Spleen (tissue), 11 donors: ENCODE data around the gene COL16A1. TPM values are rescaled to one million over a fixed set of nuclear protein-coding genes. Genes with fewer than 3 reads are reported as not detected.

Experiments
- DNase-seq: peaks from one replicate; pipeline ENCODE4 v3.0.0-alpha.2; 2020
- H3K27ac ChIP-seq, 8 donors: fragments of 200-600 bp; sonication (generic) in 7 of 8; 1 replicate in 4 of 8; 2 replicates in 4 of 8; pipeline versions ENCODE4 v1.5.0 to v1.8.0; 2016 to 2021; ENCODE audit warnings: inconsistent platforms in 4 of 8, mild to moderate bottlenecking in 4 of 8, moderate library complexity in 1 of 8
- H3K27me3 ChIP-seq, 7 donors: fragments of 200-600 bp; sonication (generic) in 6 of 7; replicated peaks in 1 of 7; 1 replicate in 4 of 7; 2 replicates in 3 of 7; pipeline versions ENCODE4 v1.5.0 to v1.8.0; 2016 to 2021; ENCODE audit warnings: inconsistent platforms in 3 of 7, mild to moderate bottlenecking in 1 of 7
- H3K36me3 ChIP-seq, 6 donors: fragments of 200-600 bp; sonication (generic) in 5 of 6; 1 replicate in 4 of 6; 2 replicates in 2 of 6; pipeline versions ENCODE4 v1.5.0 to v1.8.0; 2016 to 2021; ENCODE audit warnings: inconsistent platforms in 2 of 6
- H3K4me1 ChIP-seq, 6 donors: fragments of 200-600 bp; sonication (generic) in 5 of 6; 1 replicate in 3 of 6; 2 replicates in 3 of 6; pipeline versions ENCODE4 v1.5.0 to v1.8.0; 2016 to 2021; ENCODE audit warnings: inconsistent platforms in 3 of 6
- H3K4me3 ChIP-seq, 8 donors: fragments of 200-600 bp; sonication (generic) in 7 of 8; 1 replicate in 4 of 8; 2 replicates in 4 of 8; pipeline versions ENCODE4 v1.5.0 to v1.8.0; 2016 to 2021; ENCODE audit warnings: inconsistent platforms in 4 of 8, mild to moderate bottlenecking in 4 of 8, moderate library complexity in 2 of 8
- H3K9me3 ChIP-seq, 8 donors: fragments of 200-600 bp; sonication (generic) in 7 of 8; 1 replicate in 4 of 8; 2 replicates in 4 of 8; pipeline versions ENCODE4 v1.5.0 to v1.8.0; 2016 to 2021; ENCODE audit warnings: inconsistent platforms in 4 of 8
- CTCF ChIP-seq, 11 experiments: fragments of 200-600 bp in 7 of 11; fragments of 450-650 bp in 4 of 11; sonication (generic) in 4 of 11; IDR thresholded peaks in 8 of 11; conservative IDR thresholded peaks in 3 of 11; 1 replicate in 7 of 11; 2 replicates in 4 of 11; pipeline versions ENCODE4 v1.4.0 to v1.8.0; 2016 to 2021; ENCODE audit warnings: antibody characterized with exemption in 11 of 11, inconsistent platforms in 4 of 11, mild to moderate bottlenecking in 1 of 11
- POLR2A ChIP-seq, 3 donors: fragments of 450-650 bp; IDR thresholded peaks; one replicate each; pipeline ENCODE4 v1.5.1; 2017; ENCODE audit warnings: antibody characterized with exemption in 3 of 3, mild to moderate bottlenecking in 1 of 3
- POLR2AphosphoS5 ChIP-seq, 3 donors: sonication (generic); formaldehyde crosslinking; IDR thresholded peaks; one replicate each; pipeline ENCODE4 v1.5.1; 2017; ENCODE audit warnings: antibody characterized with exemption in 3 of 3
- WGBS, 5 donors: extraction: QIAGEN DNeasy Blood & Tissue Kit in 3 of 5; methylation state at CpG; one replicate each; pipeline versions ENCODE4 v1.1.5 to v1.1.7; 2013 to 2018; 5-methylcytosine and 5-hydroxymethylcytosine counted together
- intact Hi-C: fragments of 100-400 bp; cut with DNase I; formaldehyde crosslinking; loops from one replicate; pipeline ENCODE4 v1.15.0; 2023; ENCODE audit warnings: low total_unique reads
- polyA plus RNA-seq, 3 donors: library from polyadenylated mRNA; stranded (reverse); fragments of 200-250 nt; gene quantifications; one replicate each; pipeline ENCODE4 v1.2.1, GENCODE V29; 2013
- total RNA-seq, 7 donors: library from RNA; depleted of rRNA in 3 of 7; stranded (reverse); fragments of >200 nt in 3 of 7; fragmentation: NEBNext Ultra II Directional in 4 of 7; extraction: Animal tissue kit (Norgen Biotek cat#: 25700) in 4 of 7; gene quantifications; one replicate each; pipeline versions ENCODE4 v1.1.0 to v1.2.1, GENCODE V29; 2016 to 2021
- donor health status: healthy with polysubstance abuse.
- donor health status: DM: no; HTN: no; CAD: no; lungs with moderate emphysema.
- donor health status: DM: no; HTN: no; CAD: no.
- donor health status: Bipolar disorder and iron deficiency.
- donor health status: healthy.
- donor health status: DM: no; HTN: no; CAD: no.
- donor health status: DM: yes; HTN: yes; CAD: no.

The COL16A1 gene
- total and polyA plus RNA-seq, 10 donors = 4.7 to 25.6 (median 12.5) TPM

GRCh38 chr1:31673433-31673832, 30.4 kb downstream of the COL16A1 start:
- no peak for TF ChIP-seq POLR2A (IDR thresholded peaks at IDR 0.05)
- Histone ChIP-seq H3K36me3 (no peaks in the 10 kb centered on the region), H3K4me3 (no peak overlapping the region), H3K4me1 (peaks cover 10 to 29% (median 24%) of the 10 kb centered on the region in 6 donors), H3K9me3 (no peaks in the 10 kb centered on the region), H3K27me3 (peaks cover 0 to 31% (median 5%) of the 10 kb centered on the region in 7 donors), H3K27ac (no peak overlapping the region)
- intact Hi-C loops = no loop called here
- DNase-seq = no peak
- WGBS, 5 donors = 89 to 95% (median 92%) methylated on average over 9 of the region's 9 CpGs

- 79 to 89% (median 85%) methylated on average over 11 to 13 of the region's 13 CpGs for WGBS, 5 donors
- no peaks in the 10 kb centered on the region for H3K36me3 ChIP-seq
- peaks cover 10 to 29% (median 24%) of the 10 kb centered on the region in 6 donors for H3K4me1 ChIP-seq
- H3K27ac ChIP-seq = no peak overlapping the region
- H3K4me3 ChIP-seq = no peak overlapping the region
- TF ChIP-seq POLR2A (IDR thresholded peaks at IDR 0.05) = no peak
- no peak for TF ChIP-seq POLR2AphosphoS5 (IDR thresholded peaks at IDR 0.05)
- TF ChIP-seq CTCF (IDR thresholded peaks at IDR 0.05 in 8 of 11, conservative IDR thresholded peaks at IDR 0.05 in 3 of 11) = no peak
- H3K27me3 ChIP-seq = peaks cover 0 to 34% (median 5%) of the 10 kb centered on the region in 7 donors
- intact Hi-C loops = no loop called here
- DNase-seq = no peak
- H3K9me3 ChIP-seq = no peaks in the 10 kb centered on the region
Observed at GRCh38 chr1:31672986-31673385, 30.8 kb downstream of the COL16A1 start.

GRCh38 chr1:31671561-31672201, 32.1 kb downstream of the COL16A1 start:
- intact Hi-C loops = no loop called here
- 50 to 75% (median 69%) methylated on average over 8 of the region's 8 CpGs for WGBS, 5 donors
- Histone ChIP-seq H3K36me3 (no peaks in the 10 kb centered on the region), H3K27me3 (peaks cover 0 to 34% (median 5%) of the 10 kb centered on the region in 7 donors), H3K4me3 (no peak overlapping the region), H3K9me3 (no peaks in the 10 kb centered on the region), H3K4me1 (peaks cover 10 to 38% (median 24%) of the 10 kb centered on the region in 6 donors), H3K27ac (peak overlapping the region in 7 of 8 donors; percentile 14 to 67 (median 57))
- DNase-seq = no peak
- TF ChIP-seq CTCF (IDR thresholded peaks at IDR 0.05 in 8 of 11, conservative IDR thresholded peaks at IDR 0.05 in 3 of 11) (no peak), POLR2A (IDR thresholded peaks at IDR 0.05) (no peak), POLR2AphosphoS5 (IDR thresholded peaks at IDR 0.05) (no peak)

GRCh38 chr1:31671147-31671546, 32.7 kb downstream of the COL16A1 start:
- TF ChIP-seq POLR2AphosphoS5 (IDR thresholded peaks at IDR 0.05) = peak in 2 of 3 donors; percentile 47 to 50
- TF ChIP-seq POLR2A (IDR thresholded peaks at IDR 0.05) = no peak
- no peak for DNase-seq
- H3K9me3 ChIP-seq = no peaks in the 10 kb centered on the region
- no peak overlapping the region for H3K4me3 ChIP-seq
- H3K27me3 ChIP-seq = peaks cover 0 to 34% (median 5%) of the 10 kb centered on the region in 7 donors
- H3K36me3 ChIP-seq = no peaks in the 10 kb centered on the region
- H3K27ac ChIP-seq = peak overlapping the region in 7 of 8 donors; percentile 14 to 67 (median 57)
- intact Hi-C loops = no loop called here
- WGBS, 5 donors = 39 to 87% (median 68%) methylated on average over 7 to 11 of the region's 11 CpGs
- peaks cover 10 to 38% (median 24%) of the 10 kb centered on the region in 6 donors for H3K4me1 ChIP-seq

- TF ChIP-seq POLR2AphosphoS5 (IDR thresholded peaks at IDR 0.05) = no peak
- TF ChIP-seq POLR2A (IDR thresholded peaks at IDR 0.05) = no peak
- no peak for TF ChIP-seq CTCF (IDR thresholded peaks at IDR 0.05 in 8 of 11, conservative IDR thresholded peaks at IDR 0.05 in 3 of 11)
- Histone ChIP-seq H3K9me3 (no peaks in the 10 kb centered on the region), H3K4me3 (peak overlapping the region in 2 of 8 donors; percentile 11 to 28), H3K27ac (peak overlapping the region in 6 of 8 donors; percentile 32 to 67 (median 61)), H3K27me3 (peaks cover 0 to 34% (median 5%) of the 10 kb centered on the region in 7 donors), H3K4me1 (peaks cover 10 to 38% (median 24%) of the 10 kb centered on the region in 6 donors), H3K36me3 (no peaks in the 10 kb centered on the region)
- WGBS, 5 donors = 42 to 71% (median 57%) methylated on average over 6 of the region's 6 CpGs
- intact Hi-C loops = no loop called here
- DNase-seq = no peak
Observed at GRCh38 chr1:31670593-31670964, 33.2 kb downstream of the COL16A1 start.
